Stimulated activated CD8-positive, alpha-beta memory T cell treated with anti-CD3 and anti-CD28 coated beads, Interleukin-12 subunit alpha, Interleukin-12 subunit beta, amount 100 ng/mL, for 1 hour (primary cell): ENCODE measurements around the gene GGA3.

Source experiments
- DNase-seq: peaks from one replicate; pipeline ENCODE4 v3.0.0-alpha.2; 2020; ENCODE audit warnings: low read depth

Gene GGA3

DNA sequence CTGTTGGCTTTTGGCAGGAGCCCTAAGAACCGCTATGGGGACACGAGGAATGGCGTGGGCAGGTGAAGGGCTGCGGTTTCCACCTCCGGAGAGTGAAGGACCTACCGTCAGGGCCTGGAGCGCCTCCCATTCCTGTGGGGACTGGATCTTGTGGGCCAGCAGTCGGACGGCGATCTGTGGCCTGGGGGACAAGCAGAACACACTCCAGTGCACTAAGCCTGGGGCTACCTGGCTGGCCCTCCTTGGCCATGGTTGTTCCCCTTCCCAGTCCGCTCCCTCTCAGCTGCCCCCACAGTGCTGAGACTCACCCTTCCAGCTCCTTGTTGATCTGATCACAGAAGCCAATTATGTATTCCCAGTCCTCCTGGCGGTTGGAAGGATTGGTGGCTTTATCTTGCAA, 15.0 kb downstream of the GGA3 start:
- DNase-seq = no peak

DNA sequence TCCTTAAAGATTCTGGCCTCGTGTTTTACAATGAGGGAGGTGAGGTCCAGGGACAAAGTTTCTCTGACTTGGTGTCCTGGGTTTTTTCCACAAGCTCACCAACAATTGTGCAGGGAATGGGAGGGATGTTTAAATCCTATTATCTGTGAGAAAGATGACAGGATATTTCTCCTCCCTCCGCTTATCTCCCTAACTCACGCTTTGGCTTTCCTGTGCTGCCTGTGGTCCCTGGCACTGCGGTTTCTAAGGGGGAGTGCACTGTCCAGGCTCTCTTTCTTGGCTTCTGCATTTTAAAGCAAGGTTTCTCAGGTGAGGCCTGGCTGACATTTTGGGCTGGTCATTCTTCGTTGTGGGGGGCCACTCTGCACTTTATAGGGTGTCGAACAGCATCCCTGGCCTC, 16.4 kb downstream of the GGA3 start:
- no peak for DNase-seq

DNA sequence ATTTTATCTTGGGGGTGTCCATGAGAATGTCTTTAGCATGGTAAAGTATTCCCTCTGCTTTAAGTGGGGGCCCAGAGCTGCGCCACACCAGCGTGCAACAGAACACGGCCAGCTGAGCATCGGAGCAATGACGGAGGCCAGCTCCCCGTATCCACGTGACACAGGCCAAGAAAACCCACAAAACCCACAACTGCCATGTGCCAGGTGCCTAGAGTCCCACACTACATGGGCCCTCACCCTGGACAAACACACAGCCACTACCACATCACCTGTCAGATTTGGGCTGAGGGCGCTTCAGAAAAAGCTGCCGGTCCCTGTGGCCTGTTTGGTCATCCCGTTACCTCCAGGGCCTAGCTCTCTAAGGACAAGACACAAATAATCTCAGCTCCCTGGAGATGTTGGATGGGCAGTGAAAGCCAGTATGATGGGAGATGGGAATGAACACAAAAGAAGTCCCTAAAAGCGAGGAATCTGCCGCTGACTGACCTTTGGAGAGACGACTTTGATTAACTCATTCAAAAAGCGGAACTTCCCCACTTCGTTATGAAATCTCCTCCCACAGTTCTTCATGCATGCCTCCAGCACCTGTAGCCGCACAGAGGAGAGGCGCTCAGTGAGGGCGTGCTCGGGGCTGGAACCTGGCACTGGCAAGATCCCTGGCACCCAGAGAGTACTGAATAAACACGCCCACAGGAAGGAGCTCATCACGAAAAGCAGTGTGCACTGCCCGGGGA, 17.1 kb downstream of the GGA3 start:
- DNase-seq = no peak

DNA sequence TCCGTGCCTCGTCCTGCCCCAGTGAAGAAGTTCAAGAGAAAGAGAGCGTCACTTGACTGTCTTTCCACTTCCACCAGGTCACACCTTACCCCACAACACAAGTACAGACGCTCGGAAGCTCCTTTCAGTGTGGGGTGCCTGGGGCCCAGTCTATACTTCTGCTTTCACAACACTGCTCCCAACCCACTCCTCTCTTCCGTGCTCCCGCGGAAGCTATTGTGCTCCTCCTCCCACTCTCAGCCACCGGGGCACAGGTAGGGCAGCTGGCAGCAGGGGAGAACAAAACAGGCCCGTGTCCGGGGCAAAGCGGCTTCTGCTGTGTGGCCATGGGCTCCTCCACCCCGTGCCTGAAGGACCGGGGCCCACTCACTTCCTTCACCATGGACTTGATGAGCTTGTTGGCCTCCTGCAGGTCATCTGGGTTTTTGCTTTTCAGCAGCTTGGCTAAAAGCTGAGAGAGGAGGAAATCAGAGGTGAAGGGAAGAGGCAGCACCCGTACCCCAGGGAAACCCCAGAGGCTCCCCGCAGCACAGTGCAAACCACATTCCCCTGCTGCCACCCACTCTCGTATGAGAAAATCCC, 18.9 kb downstream of the GGA3 start:
- DNase-seq = no peak

DNA sequence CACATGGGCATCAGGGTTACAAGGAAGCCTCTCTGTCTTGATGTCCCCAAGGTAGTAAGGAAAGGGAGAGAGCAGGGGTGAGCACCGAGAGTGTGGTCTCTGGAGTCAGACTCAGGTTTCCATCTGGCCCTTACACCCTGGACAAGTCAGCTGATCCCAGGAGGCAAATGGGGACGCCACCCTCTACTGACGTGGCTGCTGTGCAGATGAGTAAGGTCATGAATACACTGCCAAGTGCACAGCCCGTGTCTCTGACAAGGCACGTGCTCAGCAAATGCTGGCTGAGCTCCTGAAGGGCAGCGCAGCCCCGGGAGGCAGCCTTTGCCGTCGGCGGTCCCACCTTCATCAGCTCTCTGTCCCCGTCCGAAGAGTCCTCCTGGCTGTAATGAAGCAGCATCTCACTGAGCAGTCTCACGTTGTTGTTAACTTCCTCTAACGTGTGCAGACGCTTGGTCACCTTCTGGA, 19.4 kb downstream of the GGA3 start:
- DNase-seq = no peak

DNA sequence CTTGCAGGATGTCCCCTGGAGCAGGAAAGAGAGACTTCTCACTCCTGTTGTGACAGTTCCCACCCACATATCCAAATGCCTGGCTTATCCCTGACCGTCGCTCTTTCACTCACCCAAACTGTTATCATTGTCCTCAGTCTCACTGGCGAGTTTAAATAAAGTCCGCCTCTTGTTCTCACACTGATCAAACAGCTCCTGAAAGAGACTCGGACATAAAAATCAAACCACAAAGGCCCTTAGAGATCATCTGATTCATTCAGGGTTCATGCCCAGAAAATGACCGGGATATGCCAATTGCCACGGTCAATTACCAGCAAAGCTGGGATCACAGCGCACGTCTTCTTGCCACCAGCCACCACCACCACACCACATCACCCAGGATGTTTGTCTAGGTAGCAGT, 19.9 kb downstream of the GGA3 start:
- DNase-seq = no peak

DNA sequence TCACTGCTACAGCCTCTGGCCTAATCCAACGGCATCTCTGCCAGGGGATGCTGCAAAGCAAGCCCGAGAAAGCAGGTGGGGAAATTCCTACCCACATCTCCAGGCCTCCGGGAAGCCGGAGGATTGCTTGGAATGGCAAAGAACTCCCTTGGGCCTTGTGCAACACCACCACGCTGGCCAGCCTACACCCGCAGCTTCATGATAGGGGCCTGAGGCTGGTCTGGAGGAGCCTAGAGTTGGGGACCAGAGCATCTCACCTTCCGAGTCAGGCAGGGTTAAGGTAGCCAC, 20.3 kb downstream of the GGA3 start:
- no peak for DNase-seq

DNA sequence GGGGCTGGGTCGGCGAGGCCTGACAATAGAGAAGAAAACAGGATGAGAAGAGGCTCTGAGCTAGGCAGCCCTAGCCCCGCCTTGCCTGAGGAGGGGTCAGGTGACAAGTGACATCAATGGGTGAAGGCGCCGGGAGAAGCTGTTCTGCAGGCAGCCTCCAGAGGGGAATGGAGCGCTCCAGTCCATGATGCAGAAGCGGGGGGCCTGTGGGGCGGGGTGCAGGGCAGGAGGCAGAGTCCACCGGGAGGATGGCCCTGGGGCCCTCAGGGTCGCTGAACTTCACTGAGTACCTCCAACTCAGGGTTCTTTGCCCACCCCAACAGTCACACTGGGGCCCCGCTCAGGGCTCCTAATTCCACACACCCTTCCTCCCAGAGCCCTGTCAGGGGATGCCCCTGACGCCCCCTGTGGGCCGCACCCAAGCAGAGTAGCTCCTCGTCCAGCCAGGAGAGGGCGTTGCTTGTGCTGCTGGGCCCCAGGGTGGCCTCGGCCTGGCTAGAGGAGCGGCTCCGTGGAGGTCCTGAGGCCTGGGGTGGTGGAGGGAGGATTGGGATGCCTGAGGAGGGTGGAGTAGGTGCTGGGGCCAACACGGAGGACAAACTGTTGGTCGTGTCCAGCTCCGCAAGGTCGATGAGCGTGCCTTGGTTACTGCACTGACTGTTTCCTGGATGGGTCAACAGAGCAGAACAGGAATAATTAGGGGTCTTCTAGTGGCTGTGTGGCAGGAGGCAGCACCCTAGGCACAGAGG, 20.8 kb downstream of the GGA3 start:
- no peak for DNase-seq

DNA sequence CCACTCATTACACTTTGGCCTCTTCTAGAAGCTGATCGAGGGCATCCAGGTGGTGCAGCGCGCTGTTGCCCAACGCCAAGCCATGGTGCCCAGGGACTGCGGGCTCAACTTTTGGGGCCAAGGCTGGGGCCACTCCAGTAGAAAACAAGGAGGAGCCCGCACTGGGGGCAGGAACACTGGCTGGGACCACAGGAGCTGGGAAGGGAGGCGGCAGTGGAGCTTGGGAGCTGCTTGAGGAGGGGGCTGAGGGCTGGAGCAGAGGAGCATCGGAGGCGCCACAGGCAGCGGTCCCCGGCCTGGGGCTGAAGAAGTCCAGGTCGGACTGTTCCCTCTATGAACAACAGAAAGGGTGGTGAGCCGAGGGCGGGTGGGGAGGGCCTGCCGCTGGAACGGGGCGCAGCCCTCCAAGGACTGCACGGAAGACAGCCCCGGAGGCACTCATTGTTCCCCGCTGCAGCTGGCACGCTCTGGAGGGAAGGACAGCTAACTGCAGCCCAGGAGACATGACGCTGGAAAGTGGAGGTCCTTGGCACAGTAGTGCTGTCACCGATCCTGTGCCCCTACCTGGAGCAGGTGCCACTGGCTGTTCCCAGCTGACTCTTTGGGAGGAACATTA, 21.5 kb downstream of the GGA3 start:
- no peak for DNase-seq

DNA sequence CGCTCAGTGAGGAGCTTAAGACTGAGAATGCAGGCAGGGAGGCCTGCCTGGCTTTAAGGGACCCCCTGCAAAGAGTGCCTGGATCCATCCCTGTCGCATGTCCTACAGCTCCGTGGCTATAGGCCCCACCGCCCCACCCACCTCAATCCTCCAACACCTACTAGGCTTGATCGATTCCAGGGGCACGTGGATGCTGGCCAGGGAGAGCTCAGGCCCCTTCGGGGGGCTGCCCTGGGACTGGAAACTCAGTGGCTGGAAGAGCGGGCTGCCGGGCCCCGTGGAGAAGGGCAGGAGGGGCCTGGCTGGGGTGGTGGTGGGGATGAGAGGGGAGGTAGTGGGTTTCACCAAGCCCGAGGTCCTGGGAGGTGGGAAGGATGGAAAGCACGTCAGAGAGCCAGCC, 22.2 kb downstream of the GGA3 start:
- DNase-seq = no peak

DNA sequence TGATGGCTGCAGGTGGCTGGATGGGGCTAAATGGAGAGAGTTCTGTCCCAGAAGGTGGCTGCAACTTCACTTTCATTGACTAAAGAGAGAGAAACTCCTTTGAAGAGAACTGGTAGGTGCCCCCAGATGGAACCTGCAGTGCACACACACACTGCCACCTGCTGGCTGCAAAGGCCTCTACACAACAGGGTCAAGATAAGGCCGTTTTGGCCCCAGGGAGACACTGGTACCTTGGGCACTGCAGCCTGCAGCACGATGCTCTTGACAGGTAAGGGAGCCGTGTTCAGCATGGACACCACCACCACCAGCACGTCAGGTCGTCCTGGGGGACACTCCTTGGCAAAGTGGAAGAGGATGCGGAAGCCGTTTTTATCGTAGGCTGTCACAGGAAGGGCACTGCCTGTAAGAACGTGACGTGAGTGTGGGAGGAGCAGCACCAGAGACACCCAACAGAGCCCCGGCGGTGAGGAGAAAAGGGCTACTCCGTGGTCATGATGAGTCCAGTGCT, 22.7 kb downstream of the GGA3 start:
- peak; percentile 32 for DNase-seq

DNA sequence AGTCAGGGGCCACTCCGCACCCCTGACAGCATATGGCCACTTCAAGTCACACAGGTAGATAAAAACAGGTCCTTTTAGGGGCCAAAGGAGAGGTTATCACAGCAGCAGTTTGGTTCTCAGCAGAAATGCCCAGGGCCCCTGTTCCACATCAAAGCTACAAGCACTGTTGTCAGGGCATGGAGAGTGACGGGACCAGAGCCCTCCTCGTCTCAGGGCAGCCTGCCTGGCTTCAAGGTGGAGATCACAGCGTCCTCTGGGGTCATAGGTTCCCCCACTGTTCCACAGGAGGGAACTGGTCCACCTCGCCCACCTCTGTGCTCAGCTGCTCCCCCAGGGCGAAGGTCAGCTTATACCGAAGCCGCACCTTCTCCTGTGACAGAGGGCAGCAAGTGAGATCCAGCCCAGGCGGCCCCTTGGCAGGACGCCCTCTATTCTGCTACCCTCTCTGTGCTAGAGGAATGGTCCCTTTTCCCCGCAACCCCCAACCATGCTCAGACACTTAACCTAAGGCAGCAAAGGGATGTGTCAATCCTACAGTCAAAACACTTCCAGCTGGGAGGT, 23.3 kb downstream of the GGA3 start:
- DNase-seq = no peak

DNA sequence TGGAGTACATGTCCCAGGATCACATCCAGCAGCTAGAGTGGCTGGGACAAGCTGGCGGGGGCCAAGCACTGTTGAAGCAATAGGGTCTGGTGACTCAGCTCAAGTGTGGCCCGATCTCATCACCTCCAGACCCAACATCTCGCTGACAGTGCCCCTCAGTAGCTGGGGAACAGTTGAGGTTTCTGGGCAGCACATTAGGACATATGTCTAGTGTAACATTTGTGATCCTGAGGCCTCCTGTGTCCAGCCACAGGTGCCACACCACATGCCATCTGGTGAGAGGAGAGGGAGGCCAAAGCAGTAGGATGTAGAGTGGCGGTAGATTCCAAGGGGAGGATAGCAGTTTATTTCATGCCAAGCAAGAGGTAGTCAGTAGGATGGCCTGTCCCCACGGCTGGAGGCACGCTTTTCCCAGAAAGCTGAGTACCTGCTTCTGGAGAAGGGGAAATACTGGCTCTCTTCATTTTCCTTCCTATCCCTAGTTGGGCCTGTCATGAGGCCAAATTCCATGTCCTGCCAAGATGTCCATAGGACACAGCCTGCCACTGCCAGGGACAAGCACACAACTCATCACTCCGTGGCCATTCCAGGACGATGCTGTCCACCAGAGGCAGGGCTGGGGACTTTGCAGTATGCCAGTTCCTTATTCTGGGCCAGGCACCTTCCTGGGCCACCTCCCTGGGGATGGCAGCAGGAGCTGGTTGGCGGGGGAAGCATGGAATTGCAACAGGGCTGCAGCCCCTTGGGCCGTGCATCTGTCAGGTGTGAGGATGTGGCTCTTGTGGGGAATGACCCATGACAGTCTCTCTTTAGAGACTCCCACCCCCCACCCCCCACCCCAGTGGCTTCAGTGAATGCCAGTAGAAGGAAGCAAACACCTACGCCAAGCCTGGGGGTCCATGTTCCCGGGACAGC, 24.0 kb downstream of the GGA3 start:
- DNase-seq = no peak

DNA sequence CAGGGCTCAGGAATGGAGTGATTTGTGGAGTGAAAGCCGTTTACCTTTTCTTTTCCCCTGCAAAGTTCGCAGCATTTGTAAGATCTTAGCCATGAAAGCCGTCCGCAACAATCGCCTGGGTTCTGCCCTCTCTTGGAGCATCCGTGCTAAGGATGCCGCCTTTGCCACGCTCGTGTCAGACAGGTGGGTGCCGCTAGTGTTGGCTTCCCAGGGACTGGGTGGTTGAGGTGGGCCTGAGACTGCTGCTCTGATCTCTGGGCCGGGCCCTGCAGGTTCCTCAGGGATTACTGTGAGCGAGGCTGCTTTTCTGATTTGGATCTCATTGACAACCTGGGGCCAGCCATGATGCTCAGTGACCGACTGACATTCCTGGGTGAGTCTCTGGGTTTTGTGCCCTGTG, 28.6 kb downstream of the GGA3 start:
- no peak for DNase-seq

DNA sequence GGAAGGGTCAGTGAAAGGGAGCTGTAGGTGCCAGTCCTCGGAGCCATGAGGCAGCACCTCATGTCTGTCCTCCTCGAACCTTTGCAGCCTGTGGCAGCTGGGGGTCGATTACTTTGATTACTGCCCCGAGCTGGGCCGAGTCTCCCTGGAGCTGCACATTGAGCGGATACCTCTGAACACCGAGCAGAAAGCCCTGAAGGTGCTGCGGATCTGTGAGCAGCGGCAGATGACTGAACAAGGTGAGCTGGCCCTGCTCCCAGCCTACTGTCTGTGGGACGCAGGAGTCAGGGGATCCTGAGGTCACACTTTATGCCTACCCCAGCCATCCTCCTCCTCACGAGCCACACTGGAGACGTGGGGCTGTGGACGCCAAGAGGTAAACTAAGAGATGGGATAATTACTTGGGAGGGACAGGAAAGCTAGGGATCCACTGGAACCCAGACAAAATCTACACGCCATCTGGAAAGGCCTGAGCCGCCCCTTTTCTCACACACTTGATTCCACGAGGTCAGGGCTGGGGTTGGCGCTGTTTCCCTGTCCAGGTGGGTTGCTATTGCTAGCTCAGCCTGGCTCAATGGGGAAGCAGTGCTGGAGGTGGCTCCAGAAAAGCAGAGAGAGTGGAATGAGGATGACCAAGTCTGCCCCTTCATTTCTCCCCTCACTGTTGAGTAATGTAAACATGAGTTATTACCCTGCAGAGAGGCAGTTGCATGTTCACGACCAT, 29.5 kb downstream of the GGA3 start:
- no peak for DNase-seq

DNA sequence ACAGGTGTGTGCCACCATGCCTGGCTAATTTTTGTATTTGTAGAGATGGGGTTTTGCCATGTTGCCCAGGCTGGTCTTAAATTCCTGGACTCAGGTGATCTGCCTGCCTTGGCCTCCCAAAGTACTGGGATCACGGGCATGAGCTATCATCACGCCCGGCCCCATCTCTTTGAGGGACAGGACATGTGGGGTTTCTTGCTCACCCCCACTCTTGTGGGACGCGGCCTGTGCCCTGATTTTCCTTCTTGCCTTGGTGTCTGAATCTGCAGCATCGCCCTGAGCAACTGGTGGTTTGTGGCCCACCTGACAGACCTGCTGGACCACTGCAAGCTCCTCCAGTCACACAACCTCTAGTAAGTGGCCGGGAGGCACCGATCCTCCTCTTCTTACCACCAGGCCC, 30.3 kb downstream of the GGA3 start:
- DNase-seq = no peak

DNA sequence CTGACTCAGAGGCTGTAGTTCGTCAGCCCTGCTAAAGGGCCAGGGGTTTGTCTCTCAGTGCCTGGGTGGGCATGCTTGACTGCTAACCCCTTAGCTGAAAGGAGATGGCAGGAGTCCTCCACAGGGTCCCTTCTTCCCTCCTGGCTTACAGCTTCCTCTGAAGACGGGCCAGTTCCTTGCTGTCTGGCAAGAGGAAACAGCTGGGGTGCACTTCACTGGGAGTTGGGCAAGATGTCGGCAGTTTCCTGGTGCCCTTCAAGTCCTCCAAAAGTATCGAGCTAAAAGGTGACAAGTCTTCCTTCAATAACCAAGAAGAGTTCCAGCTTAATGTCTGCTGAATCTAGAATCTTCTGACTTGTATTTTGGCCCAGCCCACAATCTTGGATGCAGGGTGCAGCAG, 32.6 kb downstream of the GGA3 start:
- DNase-seq = no peak

DNA sequence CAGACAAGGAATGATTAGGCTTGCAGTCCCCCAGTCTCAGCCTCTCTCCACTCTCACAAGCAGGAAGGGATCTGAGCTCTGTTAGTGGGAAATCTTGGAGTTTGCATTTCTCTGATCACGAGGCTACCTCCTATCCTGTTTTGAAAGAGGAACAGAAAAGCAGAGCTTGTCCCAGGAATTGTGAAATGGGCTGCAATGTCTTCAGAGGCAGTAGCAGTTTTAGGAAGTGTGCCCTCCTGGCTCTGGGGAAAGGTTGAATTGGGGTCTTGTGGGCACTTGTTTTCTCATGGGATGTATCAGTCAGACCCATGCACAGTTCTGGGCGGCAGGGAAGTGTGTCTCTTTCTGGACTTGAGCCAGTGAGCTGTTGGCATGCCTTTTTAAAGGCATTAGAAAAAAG, 33.1 kb downstream of the GGA3 start:
- DNase-seq = no peak

DNA sequence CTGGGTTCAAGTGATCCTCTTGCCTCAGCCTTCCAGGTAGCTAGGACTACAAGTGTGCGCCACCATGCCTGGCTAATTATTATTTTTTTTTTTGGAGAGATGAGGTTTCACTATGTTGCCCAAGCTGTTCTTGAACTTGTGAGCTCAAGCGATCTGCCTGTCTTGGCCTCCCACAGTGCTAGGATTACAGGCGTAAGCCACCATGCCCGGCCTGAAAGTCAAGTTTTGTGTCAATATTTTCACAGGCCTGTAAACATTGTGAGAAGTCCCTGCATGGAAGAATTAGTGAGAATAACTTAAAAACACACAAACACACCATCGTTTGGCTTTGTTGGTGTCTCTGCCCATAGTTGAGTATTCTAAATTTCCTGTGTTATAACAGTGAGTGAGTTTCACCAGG, 33.7 kb downstream of the GGA3 start:
- DNase-seq = no peak

DNA sequence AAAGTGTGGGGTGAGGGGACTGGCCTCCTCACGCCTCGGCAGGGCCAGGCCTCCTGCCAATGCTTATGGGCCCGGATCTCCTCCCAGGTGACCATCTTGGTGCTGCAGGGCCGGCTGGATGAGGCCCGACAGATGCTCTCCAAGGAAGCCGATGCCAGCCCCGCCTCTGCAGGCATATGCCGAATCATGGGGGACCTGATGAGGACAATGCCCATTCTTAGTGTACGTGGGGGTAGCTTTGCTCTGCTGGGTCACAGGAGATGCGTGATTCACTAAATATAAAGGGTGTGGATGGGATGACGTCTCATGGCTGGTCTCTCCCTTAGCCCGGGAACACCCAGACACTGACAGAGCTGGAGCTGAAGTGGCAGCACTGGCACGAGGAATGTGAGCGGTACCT, 36.4 kb downstream of the GGA3 start:
- no peak for DNase-seq

DNA sequence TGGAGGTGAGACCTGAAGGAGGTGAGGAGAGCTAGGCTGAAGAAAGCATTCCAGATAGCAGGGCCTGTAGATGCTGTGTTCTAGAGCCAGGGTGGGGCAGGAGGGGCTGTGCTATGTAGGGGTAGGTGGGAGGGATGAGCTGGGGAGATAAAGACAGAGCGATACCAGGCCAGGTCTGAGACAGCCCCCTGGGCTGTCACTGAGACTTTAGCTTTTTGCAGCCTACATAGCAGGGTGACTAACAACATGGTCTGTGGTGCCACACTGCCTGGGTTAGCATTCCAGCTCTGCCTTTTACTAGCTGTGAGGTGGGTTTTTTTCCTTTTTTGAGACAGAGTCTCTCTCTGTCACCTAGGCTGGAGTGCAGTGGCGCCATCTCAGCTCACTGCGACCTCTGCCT, 41.6 kb downstream of the GGA3 start:
- no peak for DNase-seq
